Activated CD8-positive, alpha-beta memory T cell treated with anti-CD3 and anti-CD28 coated beads, Interleukin-2, amount 50 U/mL, for 24 hours (primary cell): ENCODE data around the gene TTYH3.

ENCODE experiments used
- DNase-seq: peaks from one replicate; pipeline ENCODE4 v3.0.0-alpha.2; 2020; ENCODE audit errors: extremely low read depth

Gene TTYH3

GRCh38 chr7:2635148-2635668 lies 3.4 kb downstream of the TTYH3 start:
- no peak for DNase-seq

- DNase-seq: no peak
Observed at GRCh38 chr7:2635810-2636701, 4.3 kb downstream of the TTYH3 start.

- no peak for DNase-seq
Observed at GRCh38 chr7:2637066-2637471, 5.3 kb downstream of the TTYH3 start.

GRCh38 chr7:2637505-2638223 lies 5.9 kb downstream of the TTYH3 start:
- DNase-seq: no peak

GRCh38 chr7:2638224-2638991 lies 6.6 kb downstream of the TTYH3 start:
- DNase-seq: no peak

GRCh38 chr7:2639181-2639681 lies 7.4 kb downstream of the TTYH3 start:
- DNase-seq: no peak

GRCh38 chr7:2639695-2640481 lies 8.1 kb downstream of the TTYH3 start:
- DNase-seq: no peak

- DNase-seq: no peak
Observed at GRCh38 chr7:2640482-2640830, 8.7 kb downstream of the TTYH3 start.

GRCh38 chr7:2640846-2641316 lies 9.1 kb downstream of the TTYH3 start:
- DNase-seq: no peak

GRCh38 chr7:2641406-2642393 lies 9.9 kb downstream of the TTYH3 start:
- no peak for DNase-seq

- DNase-seq: no peak
Observed at GRCh38 chr7:2643386-2644219, 11.8 kb downstream of the TTYH3 start.

- no peak for DNase-seq
Observed at GRCh38 chr7:2644220-2644561, 12.4 kb downstream of the TTYH3 start.

GRCh38 chr7:2644562-2645273 lies 12.9 kb downstream of the TTYH3 start:
- no peak for DNase-seq

- no peak for DNase-seq
Observed at GRCh38 chr7:2645274-2645868, 13.6 kb downstream of the TTYH3 start.

- no peak for DNase-seq
Observed at GRCh38 chr7:2646336-2646679, 14.5 kb downstream of the TTYH3 start.

- DNase-seq: no peak
Observed at GRCh38 chr7:2646680-2647571, 15.1 kb downstream of the TTYH3 start.

- no peak for DNase-seq
Observed at GRCh38 chr7:2647594-2648172, 15.9 kb downstream of the TTYH3 start.
